IMR-90 (cell line): ENCODE results near the gene CEP41. TPM values are rescaled to one million over a fixed set of nuclear protein-coding genes. Genes with fewer than 3 reads are reported as not detected.
A peak's percentile ranks its signal among the peaks of the same experiment; 100 is the strongest.

ENCODE experiments used
- ATAC-seq: fragments of 200-7000 bp; cut with Tn5 transposase; 2 replicates; pipeline ENCODE4 v1.9.1; 2020; ENCODE audit warnings: low read depth, mild to moderate bottlenecking, moderate library complexity
- BruUV-seq: library from RNA; stranded (reverse); fragments of 400-500 nt; replicated peaks from 2 replicates; lab custom pipeline; 2021; lab: Mats Ljungman, UMichigan
- CTCF ChIA-PET: fragments of 300-600 bp; formaldehyde crosslinking; extraction: SDS; loops from one replicate; lab custom pipeline; 2021; ENCODE audit warnings: antibody characterized with exemption; lab: Yijun Ruan, JAX
- POLR2A ChIA-PET: fragments of 300-600 bp; sonication (Branson Sonifier 250); formaldehyde crosslinking; loops from one replicate; lab custom pipeline; 2022; ENCODE audit warnings: antibody characterized with exemption; ENCODE audit not compliant: unreplicated experiment; lab: Charles Lee
- DNase-seq: peaks from one replicate; pipeline ENCODE4 v3.0.0; 2013
- H2AFZ ChIP-seq: replicated peaks from 2 replicates; pipeline ENCODE3; 2013; ENCODE audit warnings: low read length, mild to moderate bottlenecking; ENCODE audit not compliant: poor library complexity
- H2AK5ac ChIP-seq: 2 replicates; pipeline ENCODE4 v1.6.1; 2013; ENCODE audit warnings: low read depth, low read length, inconsistent platforms
- H2AK9ac ChIP-seq: replicated peaks from 2 replicates; pipeline ENCODE3; 2013; ENCODE audit warnings: mild to moderate bottlenecking, low read depth, low read length, moderate library complexity; ENCODE audit not compliant: poor library complexity
- H2BK120ac ChIP-seq: 2 replicates; pipeline ENCODE4 v1.6.1; 2013; ENCODE audit warnings: low read depth, low read length, inconsistent platforms
- H2BK15ac ChIP-seq: 3 replicates; pipeline ENCODE4 v1.6.1; 2013; ENCODE audit warnings: low read depth, low read length, inconsistent platforms
- H2BK20ac ChIP-seq: 2 replicates; pipeline ENCODE4 v1.6.1; 2013; ENCODE audit warnings: low read depth, mild to moderate bottlenecking, inconsistent platforms, low read length, moderate library complexity
- H2BK5ac ChIP-seq: 2 replicates; pipeline ENCODE4 v1.6.1; 2013; ENCODE audit warnings: mild to moderate bottlenecking, low read depth, low read length, inconsistent platforms; ENCODE audit not compliant: poor library complexity, severe bottlenecking
- H3K14ac ChIP-seq: replicated peaks from 2 replicates; pipeline ENCODE4 v1.6.1; 2013; ENCODE audit warnings: low read depth, low read length, inconsistent platforms
- H3K18ac ChIP-seq: 2 replicates; pipeline ENCODE4 v1.6.1; 2013; ENCODE audit warnings: low read depth, low read length, control low read depth
- H3K23ac ChIP-seq: 2 replicates; pipeline ENCODE4 v1.6.1; 2013; ENCODE audit warnings: low read depth, low read length, inconsistent platforms
- H3K27ac ChIP-seq: 2 replicates; pipeline ENCODE4 v1.5.1; 2013; ENCODE audit warnings: mild to moderate bottlenecking, control low read depth, low read length; ENCODE audit not compliant: insufficient read depth
- H3K27me3 ChIP-seq: 2 replicates; pipeline ENCODE4 v1.6.1; 2013; ENCODE audit warnings: low read length; ENCODE audit not compliant: control insufficient read depth, insufficient read depth
- H3K36me3 ChIP-seq: 2 replicates; pipeline ENCODE4 v1.6.1; 2013; ENCODE audit warnings: low read length, mixed read lengths; ENCODE audit not compliant: control insufficient read depth, insufficient read depth
- H3K4ac ChIP-seq: 2 replicates; pipeline ENCODE4 v1.6.1; 2013; ENCODE audit warnings: low read depth, low read length, inconsistent platforms
- H3K4me1 ChIP-seq: 2 replicates; pipeline ENCODE4 v1.6.1; 2013; ENCODE audit warnings: low read length, mixed read lengths; ENCODE audit not compliant: control insufficient read depth, insufficient read depth
- H3K4me2 ChIP-seq: 2 replicates; pipeline ENCODE4 v1.6.1; 2013; ENCODE audit warnings: low read depth, mild to moderate bottlenecking, control low read depth, low read length, moderate library complexity
- H3K4me3 ChIP-seq: 2 replicates; pipeline ENCODE4 v1.5.1; 2013; ENCODE audit warnings: low read depth, mild to moderate bottlenecking, control low read depth, low read length, moderate library complexity; ENCODE audit not compliant: insufficient read depth
- H3K56ac ChIP-seq: 2 replicates; pipeline ENCODE4 v1.6.1; 2013; ENCODE audit warnings: low read length, inconsistent platforms; ENCODE audit not compliant: insufficient read depth; ENCODE audit errors: extremely low read depth
- H3K79me1 ChIP-seq, 2 experiments: 2 replicates each; pipeline ENCODE4 v1.6.1; 2013; ENCODE audit warnings: low read length in 2 of 2, inconsistent platforms in 1 of 2, low read depth in 1 of 2
- H3K9ac ChIP-seq: 2 replicates; pipeline ENCODE4 v1.6.1; 2013; ENCODE audit warnings: low read depth, low read length, control low read depth
- H3K9me1 ChIP-seq: 2 replicates; pipeline ENCODE4 v1.6.1; 2013; ENCODE audit warnings: low read length, inconsistent platforms; ENCODE audit not compliant: insufficient read depth
- H3K9me3 ChIP-seq: 2 replicates; pipeline ENCODE4 v1.6.1; 2013; ENCODE audit warnings: low read length; ENCODE audit not compliant: control insufficient read depth, insufficient read depth
- H4K20me1 ChIP-seq: 2 replicates; pipeline ENCODE4 v1.6.1; 2013; ENCODE audit warnings: low read length, inconsistent platforms; ENCODE audit not compliant: insufficient read depth
- H4K5ac ChIP-seq: 2 replicates; pipeline ENCODE4 v1.6.1; 2013; ENCODE audit warnings: mild to moderate bottlenecking, low read depth, low read length, control low read depth
- H4K8ac ChIP-seq, 2 experiments: 2 replicates each; pipeline ENCODE4 v1.6.1; 2013; ENCODE audit warnings: low read depth in 2 of 2, low read length in 2 of 2, control low read depth in 1 of 2, inconsistent platforms in 1 of 2
- H4K91ac ChIP-seq: 2 replicates; pipeline ENCODE4 v1.6.1; 2013; ENCODE audit warnings: low read depth, low read length, inconsistent platforms; ENCODE audit not compliant: insufficient read depth
- BHLHE40 ChIP-seq: fragments of 150-350 bp; IDR thresholded peaks from 2 replicates; pipeline ENCODE4 v1.6.1; 2016; ENCODE audit warnings: mild to moderate bottlenecking, low read depth, low read length
- CEBPB ChIP-seq: IDR thresholded peaks from 2 replicates; pipeline ENCODE4 v1.6.1; 2012; ENCODE audit warnings: low read depth, low read length, improper control_type of control experiment
- FOS ChIP-seq: fragments of 150-350 bp; IDR thresholded peaks from 2 replicates; pipeline ENCODE4 v1.6.1; 2016; ENCODE audit warnings: low read depth, low read length
- MAZ ChIP-seq: IDR thresholded peaks from 2 replicates; pipeline ENCODE4 v1.6.1; 2012; ENCODE audit warnings: low read depth, mild to moderate bottlenecking, low read length, improper control_type of control experiment, moderate library complexity, borderline replicate concordance
- MXI1 ChIP-seq: IDR thresholded peaks from 2 replicates; pipeline ENCODE4 v1.6.1; 2012; ENCODE audit warnings: low read depth, mild to moderate bottlenecking, low read length, moderate library complexity, borderline replicate concordance
- POLR2A ChIP-seq: IDR thresholded peaks from 2 replicates; pipeline ENCODE4 v1.6.1; 2012; ENCODE audit warnings: mild to moderate bottlenecking, low read depth, low read length
- RAD21 ChIP-seq: IDR thresholded peaks from 2 replicates; pipeline ENCODE4 v1.6.1; 2012; ENCODE audit warnings: low read length, improper control_type of control experiment
- RCOR1 ChIP-seq: IDR thresholded peaks from 2 replicates; pipeline ENCODE4 v1.6.1; 2012; ENCODE audit warnings: mild to moderate bottlenecking, low read length, improper control_type of control experiment; ENCODE audit not compliant: insufficient replicate concordance
- SMC3 ChIP-seq: fragments of 150-350 bp; IDR thresholded peaks from 2 replicates; pipeline ENCODE4 v1.6.1; 2016; ENCODE audit warnings: low read depth, mild to moderate bottlenecking, antibody characterized with exemption, low read length, moderate library complexity
- USF2 ChIP-seq: fragments of 150-350 bp; IDR thresholded peaks from 2 replicates; pipeline ENCODE4 v1.6.1; 2017; ENCODE audit warnings: mild to moderate bottlenecking, antibody characterized with exemption, low read length, low read depth
- WGBS, 2 experiments: methylation state at CpG; one replicate each; pipeline versions ENCODE4 v1.1.5 to v1.1.7; 2013; ENCODE audit warnings: missing lambda C conversion rate in 2 of 2; ENCODE audit not compliant: insufficient read length in 1 of 2; ENCODE audit errors: extremely low coverage in 2 of 2; 5-methylcytosine and 5-hydroxymethylcytosine counted together
- dilution Hi-C: fragments of 300-500 bp; cut with HindIII; formaldehyde crosslinking; loops from one replicate; pipeline ENCODE4 v1.14.3; 2018; ENCODE audit warnings: low sequenced_read_pairs; ENCODE audit not compliant: unreplicated experiment
- in situ Hi-C: fragments of 300-500 bp; cut with MboI; formaldehyde crosslinking; loops from 3 replicates; pipeline ENCODE4 v1.14.3; 2019; ENCODE audit warnings: low sequenced_read_pairs, inconsistent platforms, mixed read lengths
- intact Hi-C: fragments of 100-400 bp; cut with micrococcal nuclease; formaldehyde crosslinking; loops from 2 replicates; pipeline ENCODE4 v1.10.0; 2022
- polyA plus RNA-seq, 3 experiments: library from polyadenylated mRNA; depleted of rRNA; stranded (reverse); fragments of >200 nt; gene quantifications; 2 replicates each; pipeline ENCODE4 v1.2.3, GENCODE V29; 2012; ENCODE audit warnings: low replicate concordance in 1 of 3
- total RNA-seq: library from RNA; depleted of rRNA; stranded (reverse); fragments of >200 nt; gene quantifications from 2 replicates; pipeline ENCODE4 v1.2.3, GENCODE V29; 2012
- TF ChIP-seq, protein P1 (sequence below): fragments of 150-350 bp; IDR thresholded peaks from 2 replicates; pipeline ENCODE4 v1.6.1; 2016; ENCODE audit warnings: low read depth, mild to moderate bottlenecking, low read length, moderate library complexity, borderline replicate concordance

CEP41 gene
- total and polyA plus RNA-seq, 2 of the 4 experiments (the other 2 are of a cell fraction), result 12.2 to 21.9 TPM

DNA sequence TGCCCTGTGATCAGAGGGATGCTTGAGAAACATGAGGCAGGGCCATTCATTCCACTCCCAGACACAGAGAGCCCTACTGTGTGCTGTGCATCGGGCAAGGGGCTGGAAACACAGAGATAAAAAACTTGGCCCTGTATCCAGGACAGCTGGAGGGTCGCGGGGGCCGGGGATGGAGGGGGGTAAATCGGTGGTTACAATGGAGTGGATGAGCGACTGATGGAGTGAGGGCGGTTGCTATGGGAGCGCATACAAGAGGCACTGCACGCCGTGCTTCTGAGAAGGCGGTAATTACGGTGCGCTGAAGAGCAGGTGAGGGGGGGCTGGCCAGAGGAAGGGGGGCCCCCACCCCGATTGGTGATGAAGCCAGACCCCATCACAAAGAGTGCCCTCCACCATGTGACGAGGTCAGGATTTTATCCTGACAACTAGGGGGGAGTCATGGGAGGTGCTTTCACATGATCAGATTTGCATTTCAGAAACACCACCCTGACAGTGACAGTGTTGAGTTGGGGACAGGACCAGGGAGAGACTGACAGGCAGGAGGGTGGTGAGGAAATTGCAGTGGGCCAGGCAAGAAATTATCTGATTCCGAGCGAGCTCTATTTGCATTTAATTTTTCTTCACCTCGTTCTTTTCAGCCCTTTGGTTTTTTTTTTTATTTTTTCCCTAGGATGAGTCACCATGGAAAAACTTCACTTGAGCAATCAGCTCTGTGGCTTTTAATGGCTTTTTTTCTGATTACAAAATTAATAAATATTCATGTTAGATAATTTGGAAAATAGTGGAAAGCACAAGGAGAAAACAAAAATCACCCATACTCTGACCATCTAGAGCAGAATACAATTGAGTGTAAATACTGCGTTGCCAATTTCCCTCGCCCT is 88.4 kb downstream of the CEP41 start:
- Histone ChIP-seq H3K23ac (peak overlapping the region; percentile 67), H3K79me1 (peaks cover 0 to 6% of the 10 kb centered on the region in 2 experiments; a peak in 1 of 4 replicates), H3K36me3 (no peaks in the 10 kb centered on the region), H3K56ac (peak overlapping the region; percentile 60), H3K27me3 (no peaks in the 10 kb centered on the region), H2BK5ac (peak overlapping the region; percentile 87), H4K8ac (peak overlapping the region; percentile 82 to 91), H3K9me3 (no peaks in the 10 kb centered on the region), H3K27ac (peak overlapping the region; percentile 89), H3K4me2 (peak overlapping the region; percentile 83), H4K91ac (peak overlapping the region; percentile 94), H2AFZ (peak overlapping the region; percentile 81), H3K4me3 (no peak overlapping the region), H2BK120ac (peak overlapping the region; percentile 95), H2AK9ac (peak overlapping the region; percentile 91), H2AK5ac (peak overlapping the region; percentile 99), H4K5ac (peak overlapping the region; percentile 95), H3K9me1 (peaks cover 25% of the 10 kb centered on the region), H2BK15ac (peak overlapping the region; percentile 98), H4K20me1 (no peaks in the 10 kb centered on the region), H3K4me1 (peaks cover 29% of the 10 kb centered on the region), H3K18ac (peak overlapping the region; percentile 95), H2BK20ac (peak overlapping the region; percentile 97), H3K9ac (peak overlapping the region; percentile 67), H3K4ac (peak overlapping the region; percentile 93), H3K14ac (peak overlapping the region; percentile 56)
- 58% methylated on average over 8 of the region's 20 CpGs; no CpG with 5 or more reads in 1 of the 2 experiments for WGBS, 2 experiments
- in situ Hi-C loops (no loop called here), dilution Hi-C loops (no loop called here), intact Hi-C loops (loop anchor here (10.0 kb wide), 1 partner anchor 142 kb away; the partner anchor contains the start of gene MEST)
- DNase-seq, result peak; percentile 75
- TF ChIP-seq CEBPB, result peak; percentile 96
- no peak for TF ChIP-seq SMC3
- no peak for TF ChIP-seq MAZ
- TF ChIP-seq, protein P1, sequence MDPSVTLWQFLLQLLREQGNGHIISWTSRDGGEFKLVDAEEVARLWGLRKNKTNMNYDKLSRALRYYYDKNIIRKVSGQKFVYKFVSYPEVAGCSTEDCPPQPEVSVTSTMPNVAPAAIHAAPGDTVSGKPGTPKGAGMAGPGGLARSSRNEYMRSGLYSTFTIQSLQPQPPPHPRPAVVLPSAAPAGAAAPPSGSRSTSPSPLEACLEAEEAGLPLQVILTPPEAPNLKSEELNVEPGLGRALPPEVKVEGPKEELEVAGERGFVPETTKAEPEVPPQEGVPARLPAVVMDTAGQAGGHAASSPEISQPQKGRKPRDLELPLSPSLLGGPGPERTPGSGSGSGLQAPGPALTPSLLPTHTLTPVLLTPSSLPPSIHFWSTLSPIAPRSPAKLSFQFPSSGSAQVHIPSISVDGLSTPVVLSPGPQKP, result no peak
- no peak for TF ChIP-seq POLR2A
- no peak for TF ChIP-seq RAD21
- no peak for TF ChIP-seq USF2
- TF ChIP-seq MXI1, result no peak
- TF ChIP-seq BHLHE40, result no peak; the same call in 1 of the 2 replicates
- TF ChIP-seq RCOR1, result no peak
- peak; percentile 95 for TF ChIP-seq FOS
- ATAC-seq, result no peak
- BruUV-seq, result no TSS peak
- ChIA-PET POLR2A (interaction anchor here (0.6 kb wide), 1 partner anchor 552 kb away, joined by 3 read pairs; no protein-coding TSS in a partner anchor), CTCF (no interaction called here)
